Central memory CD8-positive, alpha-beta T cell (primary cell): Measurements from ENCODE around the gene PHOSPHO2.

Experiments used
- ATAC-seq: fragments of 150-1000 bp; cut with Tn5 transposase; replicated peaks from 2 replicates; pipeline ENCODE4 v1.10.0; 2022; ENCODE audit warnings: mild to moderate bottlenecking, moderate FRiP score, moderate number of reproducible peaks; ENCODE audit not compliant: poor library complexity, severe bottlenecking; ENCODE audit errors: extremely low read depth
- DNase-seq, 2 donors: peaks; one replicate each; pipeline ENCODE4 v3.0.0; 2021; ENCODE audit warnings: low spot score in 2 of 2
- H3K27ac Mint-ChIP-seq: one replicate; pipeline ENCODE4 v1.8.0; 2022; ENCODE audit warnings: low read depth, mild to moderate bottlenecking, moderate library complexity, mixed read lengths
- H3K27me3 Mint-ChIP-seq: one replicate; pipeline ENCODE4 v1.8.0; 2022; ENCODE audit warnings: mixed read lengths
- H3K36me3 Mint-ChIP-seq: one replicate; pipeline ENCODE4 v1.8.0; 2022; ENCODE audit warnings: mild to moderate bottlenecking, moderate library complexity, mixed read lengths; ENCODE audit not compliant: insufficient read depth
- H3K4me1 Mint-ChIP-seq: one replicate; pipeline ENCODE4 v1.8.0; 2022; ENCODE audit warnings: mixed read lengths
- H3K4me3 Mint-ChIP-seq: one replicate; pipeline ENCODE4 v1.8.0; 2022; ENCODE audit warnings: mild to moderate bottlenecking, moderate library complexity, mixed read lengths
- H3K9me3 Mint-ChIP-seq: one replicate; pipeline ENCODE4 v1.8.0; 2022; ENCODE audit warnings: mixed read lengths

The PHOSPHO2 gene

DNA sequence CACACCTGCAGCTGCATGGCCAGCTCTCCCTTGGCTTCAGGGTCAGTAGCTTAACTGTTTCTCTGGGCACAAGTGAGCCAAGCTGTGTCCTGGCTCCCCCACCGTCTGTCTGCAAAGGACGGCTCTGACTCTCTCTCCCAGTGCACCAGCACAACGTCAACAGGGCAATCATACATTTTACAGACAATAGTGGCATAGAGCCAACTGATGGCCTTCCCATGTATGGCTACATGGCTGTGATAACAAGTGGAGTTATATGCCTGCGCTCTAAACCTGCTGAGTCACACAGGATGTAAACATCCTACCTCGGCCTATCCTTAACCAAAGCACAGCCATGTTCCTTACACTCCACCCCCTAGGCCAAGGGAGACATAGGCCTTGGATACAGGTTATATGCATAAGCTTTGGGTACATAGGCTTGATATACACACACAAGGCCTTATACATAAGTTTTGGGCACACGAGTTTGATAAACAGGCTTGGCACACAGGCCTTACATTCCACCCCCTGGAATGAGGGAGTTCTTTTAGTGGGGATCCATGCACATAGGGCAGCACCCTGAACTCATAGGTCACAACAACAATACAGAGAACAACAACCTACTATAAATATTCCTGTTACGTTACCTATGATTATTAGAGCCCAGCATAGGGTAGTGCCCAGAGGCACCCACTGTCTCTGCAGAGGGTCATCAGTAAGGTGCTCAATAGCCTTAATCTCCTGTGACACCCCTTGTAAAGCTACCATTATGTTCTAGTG lies 17.7 kb downstream of the PHOSPHO2 start:
- Mint-ChIP-seq H3K27me3 (no peaks in the 10 kb centered on the region), H3K4me1 (peaks cover 6% of the 10 kb centered on the region), H3K4me3 (no peak overlapping the region), H3K27ac (no peak overlapping the region), H3K36me3 (no peaks in the 10 kb centered on the region), H3K9me3 (no peaks in the 10 kb centered on the region)
- ATAC-seq (no peak), DNase-seq (no peak)

- Mint-ChIP-seq H3K27me3 (no peaks in the 10 kb centered on the region), H3K4me3 (no peak overlapping the region), H3K27ac (no peak overlapping the region), H3K36me3 (no peaks in the 10 kb centered on the region), H3K4me1 (peaks cover 6% of the 10 kb centered on the region), H3K9me3 (no peaks in the 10 kb centered on the region)
- ATAC-seq (no peak), DNase-seq (no peak)
These were observed 18.5 kb downstream of the PHOSPHO2 start for GRCh38 chr2:169712791-169713227.

DNA sequence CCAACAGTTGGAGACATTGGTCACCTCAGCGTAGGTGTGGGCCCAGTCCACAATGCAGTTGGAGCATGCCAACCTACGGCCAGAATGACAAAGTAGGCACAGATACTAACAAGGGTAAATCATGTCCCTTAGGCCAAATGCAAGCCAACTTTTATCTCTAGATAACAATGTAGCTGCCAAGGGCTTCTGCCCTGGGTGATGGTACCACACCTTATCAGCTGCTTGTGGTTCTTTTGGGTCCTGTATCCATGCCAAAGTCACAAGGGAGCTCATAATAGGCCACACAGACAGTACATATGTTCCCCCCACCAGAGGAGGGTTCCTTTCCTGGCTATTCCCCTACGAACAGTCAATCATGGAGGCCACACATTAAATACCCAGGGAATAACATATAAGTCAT lies 19.1 kb downstream of the PHOSPHO2 start:
- no peak for DNase-seq
- Mint-ChIP-seq H3K4me3 (no peak overlapping the region), H3K4me1 (peaks cover 4% of the 10 kb centered on the region), H3K27me3 (no peaks in the 10 kb centered on the region), H3K9me3 (no peaks in the 10 kb centered on the region), H3K27ac (no peak overlapping the region), H3K36me3 (no peaks in the 10 kb centered on the region)
- no peak for ATAC-seq

DNA sequence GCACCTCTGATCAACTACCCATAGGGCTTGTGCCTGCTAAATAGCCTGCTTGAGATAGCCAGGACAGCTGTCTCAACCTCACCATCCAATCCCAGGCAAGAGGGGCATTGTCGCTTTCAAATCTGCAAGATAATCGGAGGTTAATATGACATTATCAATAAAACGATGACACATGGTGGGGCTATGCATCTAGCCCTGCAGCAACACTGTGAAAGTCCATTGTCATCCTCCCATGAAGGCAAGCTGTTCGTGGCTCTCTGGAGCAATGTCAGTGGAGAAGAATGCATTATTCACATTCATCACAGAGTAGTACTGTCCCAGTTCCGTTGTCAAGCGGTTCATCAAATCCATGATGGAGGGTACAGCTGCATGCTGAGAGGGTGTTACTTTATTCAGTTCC lies 20.4 kb downstream of the PHOSPHO2 start:
- ATAC-seq: no peak
- H3K36me3 Mint-ChIP-seq: no peaks in the 10 kb centered on the region
- H3K27me3 Mint-ChIP-seq: no peaks in the 10 kb centered on the region
- DNase-seq: no peak
- no peak overlapping the region for H3K4me3 Mint-ChIP-seq
- H3K9me3 Mint-ChIP-seq: no peaks in the 10 kb centered on the region
- H3K4me1 Mint-ChIP-seq: no peaks in the 10 kb centered on the region
- H3K27ac Mint-ChIP-seq: no peak overlapping the region

DNA sequence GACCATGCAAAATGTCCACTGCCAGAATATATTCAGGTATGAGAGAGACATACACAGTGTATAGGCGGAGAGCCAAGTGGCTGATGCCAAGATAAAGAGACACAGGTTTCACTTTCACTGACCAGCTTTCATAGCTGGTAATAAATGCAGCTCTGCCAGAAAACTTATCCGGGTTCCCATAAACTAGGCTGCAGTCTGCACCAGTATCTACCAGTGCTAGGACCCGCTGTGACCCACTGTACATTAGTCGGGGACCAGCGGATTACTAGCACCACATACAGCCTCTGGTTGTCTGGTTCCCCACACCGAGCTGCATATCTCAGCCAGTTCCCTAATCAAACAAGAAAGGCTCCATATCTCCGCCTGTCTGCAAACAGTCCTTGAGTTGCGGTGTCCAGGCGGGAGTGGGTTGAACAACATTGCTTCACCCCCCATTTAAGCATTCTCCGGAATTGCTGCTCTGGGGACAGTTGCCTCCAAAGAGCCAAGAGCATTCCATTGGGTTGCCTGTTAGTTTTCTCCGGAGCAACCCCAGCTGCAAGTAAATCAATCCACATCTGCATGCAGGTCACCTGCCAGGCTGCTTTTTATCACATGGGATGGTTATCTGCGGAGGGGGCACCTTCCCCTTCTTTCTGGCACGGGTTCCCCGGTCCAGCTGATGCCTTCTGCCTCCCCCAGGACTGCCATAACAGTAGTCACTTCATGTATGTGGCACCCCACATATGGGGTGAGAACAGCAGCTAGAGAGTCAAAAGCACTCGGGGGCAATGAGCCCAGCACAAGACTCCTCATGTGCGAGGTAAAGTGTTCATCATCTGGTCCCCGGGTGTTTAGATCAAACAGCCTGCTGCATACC lies 21.3 kb downstream of the PHOSPHO2 start:
- no peak for DNase-seq
- Mint-ChIP-seq H3K9me3 (no peaks in the 10 kb centered on the region), H3K36me3 (no peaks in the 10 kb centered on the region), H3K4me3 (no peak overlapping the region), H3K4me1 (no peaks in the 10 kb centered on the region), H3K27ac (no peak overlapping the region), H3K27me3 (no peaks in the 10 kb centered on the region)
- ATAC-seq: no peak

DNA sequence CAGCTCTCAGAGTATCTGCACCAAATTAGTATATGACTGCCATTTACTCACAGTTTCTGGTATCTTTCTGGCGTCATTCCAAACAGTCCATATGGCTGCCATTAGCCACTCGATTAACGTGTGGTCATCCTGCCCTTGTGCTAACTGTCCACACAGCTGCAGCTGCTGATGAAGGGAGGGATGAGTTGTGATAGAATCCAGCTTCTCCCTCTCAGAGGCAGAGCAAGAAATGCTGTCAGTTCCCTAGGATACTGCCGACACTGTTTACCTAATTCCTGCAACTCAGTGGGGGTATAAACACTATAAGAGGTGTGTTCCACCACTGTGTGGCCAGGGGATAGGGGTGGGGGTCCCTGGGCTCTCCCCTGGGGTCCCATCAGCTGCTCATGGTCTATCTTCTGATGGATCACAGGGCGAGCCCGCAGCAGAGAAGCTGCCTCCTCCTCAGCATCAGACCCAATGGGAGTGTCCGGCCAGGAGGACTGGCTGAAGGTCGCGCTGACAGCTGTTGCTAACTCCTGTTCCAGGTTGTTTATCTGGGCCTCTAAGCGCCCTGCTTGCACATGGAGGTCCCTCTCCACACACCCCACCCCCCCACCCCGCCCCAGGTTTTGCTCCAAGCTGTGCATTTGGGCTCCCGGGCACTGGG lies 22.1 kb downstream of the PHOSPHO2 start:
- no peaks in the 10 kb centered on the region for H3K36me3 Mint-ChIP-seq
- ATAC-seq: no peak

DNA sequence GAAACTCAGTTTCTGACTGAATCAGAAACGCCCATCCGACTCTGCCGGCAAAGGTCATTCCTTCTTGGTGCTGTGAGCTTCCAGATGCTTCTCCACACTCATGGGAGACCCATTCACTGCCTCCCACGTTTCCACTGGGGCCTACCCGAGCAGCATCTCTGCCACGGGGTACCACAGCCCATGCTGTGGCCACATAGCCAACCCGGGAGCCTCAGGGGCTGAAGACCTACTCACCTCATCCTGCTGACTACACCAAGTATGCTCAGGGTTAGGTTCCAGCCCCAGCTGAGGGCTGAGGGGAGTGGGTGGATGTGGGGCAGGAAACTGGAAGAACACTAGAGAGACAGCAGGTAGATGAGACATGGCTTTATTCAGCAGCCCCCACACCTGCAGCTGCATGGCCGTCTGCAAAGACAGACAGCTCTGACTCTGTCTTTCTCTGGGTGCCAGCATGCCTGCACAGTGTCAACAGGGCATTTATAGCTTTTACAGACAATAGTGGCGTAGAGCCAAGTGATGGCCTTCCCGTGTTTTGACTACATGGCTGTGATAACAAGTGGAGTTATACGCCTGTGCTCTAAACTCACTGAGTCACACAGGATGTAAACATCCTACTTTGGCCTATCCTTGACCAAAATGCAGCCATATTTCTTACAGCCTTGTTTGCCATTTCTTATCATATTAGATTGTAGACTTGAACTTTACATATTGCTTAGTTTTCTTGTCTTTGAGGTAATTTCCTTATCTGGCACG lies 22.8 kb downstream of the PHOSPHO2 start:
- ATAC-seq (no peak), DNase-seq (no peak)
- no peaks in the 10 kb centered on the region for H3K4me1 Mint-ChIP-seq
- no peaks in the 10 kb centered on the region for H3K36me3 Mint-ChIP-seq
- no peak overlapping the region for H3K4me3 Mint-ChIP-seq
- H3K27me3 Mint-ChIP-seq: no peaks in the 10 kb centered on the region
- no peak overlapping the region for H3K27ac Mint-ChIP-seq
- H3K9me3 Mint-ChIP-seq: no peaks in the 10 kb centered on the region

More for the DNA sequence above, 22.1 kb downstream of the PHOSPHO2 start:
- DNase-seq: no peak
- Mint-ChIP-seq H3K27me3 (no peaks in the 10 kb centered on the region), H3K27ac (no peak overlapping the region), H3K4me1 (no peaks in the 10 kb centered on the region), H3K9me3 (no peaks in the 10 kb centered on the region), H3K4me3 (no peak overlapping the region)

- ATAC-seq: no peak
- no peak for DNase-seq
- Mint-ChIP-seq H3K4me1 (no peaks in the 10 kb centered on the region), H3K4me3 (no peak overlapping the region), H3K27ac (no peak overlapping the region), H3K27me3 (no peaks in the 10 kb centered on the region), H3K36me3 (no peaks in the 10 kb centered on the region), H3K9me3 (no peaks in the 10 kb centered on the region)
These were observed 23.4 kb downstream of the PHOSPHO2 start for GRCh38 chr2:169717691-169718063.

- no peak for DNase-seq
- no peak for ATAC-seq
- no peaks in the 10 kb centered on the region for H3K36me3 Mint-ChIP-seq
- H3K27me3 Mint-ChIP-seq: peaks cover 9% of the 10 kb centered on the region
- no peaks in the 10 kb centered on the region for H3K9me3 Mint-ChIP-seq
- no peak overlapping the region for H3K27ac Mint-ChIP-seq
- no peak overlapping the region for H3K4me3 Mint-ChIP-seq
- H3K4me1 Mint-ChIP-seq: no peaks in the 10 kb centered on the region
These were observed 24.7 kb downstream of the PHOSPHO2 start for GRCh38 chr2:169718930-169719504.

DNA sequence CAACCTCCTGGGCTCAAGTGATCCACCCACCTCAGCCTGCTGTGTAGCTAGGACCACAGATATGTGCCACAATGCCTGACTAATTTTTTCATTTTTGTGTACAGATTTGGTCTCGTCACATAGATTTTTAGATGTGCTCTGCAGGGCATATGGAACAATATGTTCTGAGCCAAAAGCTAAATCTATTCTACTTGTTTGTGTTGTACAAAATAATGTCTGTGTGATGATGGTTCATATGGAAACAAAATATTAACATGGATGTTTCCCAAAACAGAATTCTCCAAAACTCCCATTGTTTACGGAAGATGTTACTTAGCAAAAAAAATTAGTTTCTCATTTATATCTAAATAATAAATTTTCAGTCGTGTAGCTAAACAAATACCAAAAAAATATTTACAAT lies 26.7 kb downstream of the PHOSPHO2 start:
- no peaks in the 10 kb centered on the region for H3K36me3 Mint-ChIP-seq

GRCh38 chr2:169727065-169727464 lies 32.8 kb downstream of the PHOSPHO2 start:
- Mint-ChIP-seq H3K27me3 (peaks cover 15% of the 10 kb centered on the region), H3K27ac (no peak overlapping the region), H3K4me3 (no peak overlapping the region), H3K36me3 (no peaks in the 10 kb centered on the region), H3K9me3 (no peaks in the 10 kb centered on the region), H3K4me1 (peaks cover 1% of the 10 kb centered on the region)
- DNase-seq (no peak), ATAC-seq (no peak)

More for the DNA sequence above, 26.7 kb downstream of the PHOSPHO2 start:
- Mint-ChIP-seq H3K4me1 (no peaks in the 10 kb centered on the region), H3K9me3 (no peaks in the 10 kb centered on the region), H3K27ac (no peak overlapping the region), H3K4me3 (no peak overlapping the region), H3K27me3 (peaks cover 15% of the 10 kb centered on the region)
- ATAC-seq: no peak
- no peak for DNase-seq

- Mint-ChIP-seq H3K9me3 (no peaks in the 10 kb centered on the region), H3K4me1 (peaks cover 19% of the 10 kb centered on the region)
- ATAC-seq: no peak
These were observed 35.0 kb downstream of the PHOSPHO2 start for GRCh38 chr2:169729274-169729605.

More at GRCh38 chr2:169729274-169729605, 35.0 kb downstream of the PHOSPHO2 start:
- no peak for DNase-seq
- no peaks in the 10 kb centered on the region for H3K36me3 Mint-ChIP-seq
- no peak overlapping the region for H3K27ac Mint-ChIP-seq
- H3K4me3 Mint-ChIP-seq: no peak overlapping the region
- H3K27me3 Mint-ChIP-seq: peaks cover 4% of the 10 kb centered on the region
